Caco-2 (cell line): ENCODE measurements around the gene MAK. TPM values are rescaled to one million over a fixed set of nuclear protein-coding genes. Genes with fewer than 3 reads are reported as not detected.

Source experiments
- BruUV-seq: library from RNA; stranded (reverse); fragments of 400-500 nt; replicated peaks from 2 replicates; lab custom pipeline; 2021; lab: Mats Ljungman, UMichigan
- CTCF ChIA-PET: fragments of 300-600 bp; sonication (Branson Sonifier 250); formaldehyde crosslinking; loops from one replicate; lab custom pipeline; 2022; ENCODE audit warnings: antibody characterized with exemption; lab: Charles Lee
- POLR2A ChIA-PET: fragments of 300-600 bp; sonication (Branson Sonifier 250); formaldehyde crosslinking; loops from one replicate; lab custom pipeline; 2022; ENCODE audit warnings: antibody characterized with exemption; lab: Charles Lee
- DNase-seq, 2 experiments: peaks; one replicate each; pipeline versions ENCODE4 v3.0.0 to v3.0.0-alpha.2; 2020 to 2022
- H3K27me3 ChIP-seq: replicated peaks from 2 replicates; pipeline ENCODE4 v1.6.0; 2011; ENCODE audit warnings: low read length; ENCODE audit not compliant: control insufficient read depth, insufficient read depth
- H3K36me3 ChIP-seq: 2 replicates; pipeline ENCODE4 v1.5.1; 2011; ENCODE audit warnings: low read length; ENCODE audit not compliant: control insufficient read depth, insufficient read depth
- H3K4me1 ChIP-seq: fragments of 250-450 bp; sonication (Bioruptor Pico); 2 replicates; pipeline ENCODE4 v1.5.1; 2020; ENCODE audit warnings: mild to moderate bottlenecking
- H3K4me3 ChIP-seq: 2 replicates; pipeline ENCODE4 v1.5.1; 2011; ENCODE audit warnings: low read depth, mild to moderate bottlenecking, control low read depth, low read length
- H3K9me3 ChIP-seq: fragments of 250-450 bp; sonication (Bioruptor Pico); 2 replicates; pipeline ENCODE4 v1.5.1; 2020; ENCODE audit warnings: mild to moderate bottlenecking, moderate library complexity
- H3K27ac Mint-ChIP-seq: one replicate; pipeline ENCODE4 v1.8.0; 2022; ENCODE audit warnings: mixed read lengths; ENCODE audit not compliant: unreplicated experiment
- H3K27me3 Mint-ChIP-seq: one replicate; pipeline ENCODE4 v1.8.0; 2022; ENCODE audit warnings: mixed read lengths; ENCODE audit not compliant: insufficient read depth, unreplicated experiment
- H3K36me3 Mint-ChIP-seq: one replicate; pipeline ENCODE4 v1.8.0; 2022; ENCODE audit warnings: mild to moderate bottlenecking, mixed read lengths; ENCODE audit not compliant: insufficient read depth, unreplicated experiment
- H3K4me1 Mint-ChIP-seq: one replicate; pipeline ENCODE4 v1.8.0; 2022; ENCODE audit warnings: low read depth, mixed read lengths; ENCODE audit not compliant: unreplicated experiment
- H3K4me3 Mint-ChIP-seq: one replicate; pipeline ENCODE4 v1.8.0; 2022; ENCODE audit warnings: mild to moderate bottlenecking, moderate library complexity, mixed read lengths; ENCODE audit not compliant: unreplicated experiment
- H3K9me3 Mint-ChIP-seq: one replicate; pipeline ENCODE4 v1.8.0; 2022; ENCODE audit warnings: mixed read lengths; ENCODE audit not compliant: unreplicated experiment
- intact Hi-C: fragments of 100-400 bp; cut with micrococcal nuclease; formaldehyde crosslinking; loops from one replicate; pipeline ENCODE4 v1.10.0; 2022; ENCODE audit not compliant: unreplicated experiment
- total RNA-seq: library from RNA; stranded (reverse); gene quantifications from 2 replicates; pipeline ENCODE4 v1.2.3, GENCODE V29; 2022
- TF ChIP-seq, protein P1 (sequence below), 2 experiments: fragments of 200-600 bp in 1 of 2; IDR thresholded peaks; 1 replicate in 1 of 2; 2 replicates in 1 of 2; pipeline versions ENCODE4 v1.5.1 to v1.8.0; 2011 to 2022; ENCODE audit warnings: antibody characterized with exemption in 1 of 2, control low read depth in 1 of 2, inconsistent platforms in 1 of 2, low read depth in 1 of 2, low read length in 1 of 2, mild to moderate bottlenecking in 1 of 2, moderate library complexity in 1 of 2; ENCODE audit not compliant: insufficient read depth in 1 of 2, severe bottlenecking in 1 of 2, unreplicated experiment in 1 of 2

The MAK gene
- total RNA-seq, 1 experiment from 2014 or later = 0.16 TPM

DNA sequence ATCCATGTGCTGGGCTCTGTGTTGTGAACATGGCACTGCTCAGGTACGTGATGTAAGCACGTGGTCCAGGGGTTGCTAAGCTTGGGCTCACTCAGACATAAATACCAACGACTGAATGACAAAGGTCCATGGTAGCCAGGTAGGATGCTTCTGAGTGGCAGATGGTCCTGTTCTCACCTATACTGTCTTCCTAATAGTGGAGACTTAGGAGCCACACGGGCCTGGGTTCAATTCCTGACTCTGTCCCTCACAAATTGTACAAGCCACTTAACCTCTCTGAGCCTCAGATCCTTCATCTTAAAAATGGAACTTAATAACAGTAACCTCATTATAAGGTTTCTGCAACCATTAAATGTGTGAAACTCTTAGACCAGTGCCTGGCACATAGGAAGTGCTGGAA, 36.7 kb upstream of the MAK start:
- peaks cover 9% of the 10 kb centered on the region for H3K4me1 ChIP-seq
- DNase-seq = no peak
- H3K36me3 ChIP-seq = no peaks in the 10 kb centered on the region
- no peaks in the 10 kb centered on the region for H3K27me3 ChIP-seq
- TF ChIP-seq, protein P1, sequence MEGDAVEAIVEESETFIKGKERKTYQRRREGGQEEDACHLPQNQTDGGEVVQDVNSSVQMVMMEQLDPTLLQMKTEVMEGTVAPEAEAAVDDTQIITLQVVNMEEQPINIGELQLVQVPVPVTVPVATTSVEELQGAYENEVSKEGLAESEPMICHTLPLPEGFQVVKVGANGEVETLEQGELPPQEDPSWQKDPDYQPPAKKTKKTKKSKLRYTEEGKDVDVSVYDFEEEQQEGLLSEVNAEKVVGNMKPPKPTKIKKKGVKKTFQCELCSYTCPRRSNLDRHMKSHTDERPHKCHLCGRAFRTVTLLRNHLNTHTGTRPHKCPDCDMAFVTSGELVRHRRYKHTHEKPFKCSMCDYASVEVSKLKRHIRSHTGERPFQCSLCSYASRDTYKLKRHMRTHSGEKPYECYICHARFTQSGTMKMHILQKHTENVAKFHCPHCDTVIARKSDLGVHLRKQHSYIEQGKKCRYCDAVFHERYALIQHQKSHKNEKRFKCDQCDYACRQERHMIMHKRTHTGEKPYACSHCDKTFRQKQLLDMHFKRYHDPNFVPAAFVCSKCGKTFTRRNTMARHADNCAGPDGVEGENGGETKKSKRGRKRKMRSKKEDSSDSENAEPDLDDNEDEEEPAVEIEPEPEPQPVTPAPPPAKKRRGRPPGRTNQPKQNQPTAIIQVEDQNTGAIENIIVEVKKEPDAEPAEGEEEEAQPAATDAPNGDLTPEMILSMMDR (IDR thresholded peaks at IDR 0.05; ENCODE audit: insufficient read depth in 1 of 2, low read depth in 1 of 2, low read length in 1 of 2, severe bottlenecking in 1 of 2, unreplicated experiment in 1 of 2) = no peak
- no TSS peak for BruUV-seq
- Mint-ChIP-seq H3K4me1 (peaks cover 8% of the 10 kb centered on the region), H3K9me3 (no peaks in the 10 kb centered on the region), H3K27me3 (no peaks in the 10 kb centered on the region), H3K4me3 (no peak overlapping the region), H3K27ac (no peak overlapping the region), H3K36me3 (no peaks in the 10 kb centered on the region)
- POLR2A ChIA-PET = no interaction called here
- H3K4me3 ChIP-seq = no peak overlapping the region
- CTCF ChIA-PET = no interaction called here
- no peaks in the 10 kb centered on the region for H3K9me3 ChIP-seq
- intact Hi-C loops = no loop called here

GRCh38 chr6:10874207-10874606, 35.9 kb upstream of the MAK start:
- H3K27ac Mint-ChIP-seq = no peak overlapping the region
- Histone ChIP-seq H3K36me3 (no peaks in the 10 kb centered on the region), H3K27me3 (no peaks in the 10 kb centered on the region), H3K9me3 (no peaks in the 10 kb centered on the region), H3K4me1 (peaks cover 9% of the 10 kb centered on the region), H3K4me3 (no peak overlapping the region)
- no peak for DNase-seq
- ChIA-PET POLR2A (no interaction called here), CTCF (no interaction called here)
- no peak overlapping the region for H3K4me3 Mint-ChIP-seq
- TF ChIP-seq, protein P1 (IDR thresholded peaks at IDR 0.05; ENCODE audit: insufficient read depth in 1 of 2, low read depth in 1 of 2, low read length in 1 of 2, severe bottlenecking in 1 of 2, unreplicated experiment in 1 of 2) = no peak
- H3K27me3 Mint-ChIP-seq = no peaks in the 10 kb centered on the region
- H3K4me1 Mint-ChIP-seq = peaks cover 8% of the 10 kb centered on the region
- no TSS peak for BruUV-seq
- H3K9me3 Mint-ChIP-seq = no peaks in the 10 kb centered on the region
- intact Hi-C loops = no loop called here
- H3K36me3 Mint-ChIP-seq = no peaks in the 10 kb centered on the region

DNA sequence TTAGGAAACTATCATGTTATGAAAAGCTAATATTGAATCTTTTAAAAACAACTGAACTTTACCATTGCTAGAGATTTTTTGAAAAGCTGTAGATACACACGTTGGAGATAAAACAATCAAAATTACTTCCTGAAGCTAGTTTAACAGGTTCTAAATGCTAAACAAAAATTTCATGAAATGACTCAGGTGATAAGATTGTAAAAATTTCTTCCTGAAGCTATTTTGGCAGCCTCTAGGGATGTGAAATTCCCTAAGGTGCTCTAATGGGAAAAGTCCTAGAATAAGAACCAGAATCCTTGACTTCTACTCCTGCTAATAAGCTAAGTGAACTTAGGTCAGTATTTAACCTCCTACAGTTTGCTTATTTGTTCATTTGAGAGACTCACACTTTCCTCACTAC, 35.0 kb upstream of the MAK start:
- DNase-seq = no peak
- Mint-ChIP-seq H3K4me3 (no peak overlapping the region), H3K36me3 (no peaks in the 10 kb centered on the region), H3K27ac (no peak overlapping the region), H3K4me1 (peaks cover 8% of the 10 kb centered on the region), H3K27me3 (no peaks in the 10 kb centered on the region), H3K9me3 (no peaks in the 10 kb centered on the region)
- TF ChIP-seq, protein P1 (IDR thresholded peaks at IDR 0.05; ENCODE audit: insufficient read depth in 1 of 2, low read depth in 1 of 2, low read length in 1 of 2, severe bottlenecking in 1 of 2, unreplicated experiment in 1 of 2) = no peak
- ChIA-PET CTCF (no interaction called here), POLR2A (no interaction called here)
- H3K27me3 ChIP-seq = no peaks in the 10 kb centered on the region
- no peaks in the 10 kb centered on the region for H3K36me3 ChIP-seq
- H3K4me1 ChIP-seq = peaks cover 9% of the 10 kb centered on the region
- BruUV-seq = no TSS peak
- intact Hi-C loops = loop anchor here (2.0 kb wide), 1 partner anchor 35 kb away; the partner anchor contains the start of gene MAK
- H3K9me3 ChIP-seq = no peaks in the 10 kb centered on the region
- H3K4me3 ChIP-seq = no peak overlapping the region
